Kidney tubule cell (primary cell): Measurements from ENCODE around the gene PRKRA.
"Not testable (repeated sequence)": the region's sequence is repeated elsewhere in the genome, so short reads cannot be mapped to it uniquely, and the experiment has no call there.

ENCODE experiments used
- DNase-seq: peaks from one replicate; pipeline ENCODE4 v3.0.0-alpha.2; 2018; ENCODE audit warnings: low spot score

The PRKRA gene

DNA sequence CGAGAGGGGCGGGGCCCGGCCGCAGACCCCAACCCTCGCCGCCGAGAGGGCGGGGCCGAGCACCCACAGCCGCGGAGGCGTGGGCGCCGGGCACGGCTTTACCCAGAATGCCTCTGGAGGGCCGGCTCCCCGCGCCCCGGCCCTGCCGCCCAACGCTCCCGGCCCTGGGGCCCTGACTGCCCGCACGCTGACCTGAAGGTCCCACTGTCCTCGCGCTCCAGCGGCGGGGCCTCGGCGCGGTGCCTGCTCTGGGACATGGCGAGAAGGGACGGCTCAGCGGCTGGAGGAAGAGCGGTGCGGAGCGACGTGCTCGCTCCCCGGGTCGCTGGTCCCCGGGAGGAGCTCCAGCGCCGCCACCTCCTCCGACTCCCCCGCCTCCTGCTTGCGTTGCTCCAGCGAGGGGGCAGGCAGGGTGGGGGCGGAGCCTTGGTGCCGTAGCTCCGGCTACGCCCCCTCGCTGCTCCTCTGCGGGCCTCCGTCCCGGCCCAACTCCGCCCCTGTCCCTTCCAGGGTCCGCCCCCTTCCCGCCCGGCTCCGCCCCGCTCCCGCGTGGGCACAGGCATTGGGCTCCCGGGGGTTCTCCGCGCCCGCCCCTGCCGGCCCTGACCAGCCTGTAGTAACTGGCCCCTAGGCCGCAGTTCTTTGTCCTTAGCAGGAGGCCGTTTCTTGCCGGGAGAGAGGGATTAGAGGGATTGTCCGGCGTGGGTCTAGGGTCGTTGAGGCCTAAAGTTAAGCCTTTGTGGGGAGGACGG is at the start of gene PRKRA, which contains the start of gene PJVK:
Gene PRKRA, minus strand, starts transcription at position 402 of the 752 bp plus-strand sequence. Its CDS starts 145 bp downstream, at position 257.
Gene PJVK, plus strand, starts transcription at position 605 of the 752 bp plus-strand sequence. CDS start 2,032 bp downstream, outside the sequence.
- DNase-seq = peak; percentile 98

DNA sequence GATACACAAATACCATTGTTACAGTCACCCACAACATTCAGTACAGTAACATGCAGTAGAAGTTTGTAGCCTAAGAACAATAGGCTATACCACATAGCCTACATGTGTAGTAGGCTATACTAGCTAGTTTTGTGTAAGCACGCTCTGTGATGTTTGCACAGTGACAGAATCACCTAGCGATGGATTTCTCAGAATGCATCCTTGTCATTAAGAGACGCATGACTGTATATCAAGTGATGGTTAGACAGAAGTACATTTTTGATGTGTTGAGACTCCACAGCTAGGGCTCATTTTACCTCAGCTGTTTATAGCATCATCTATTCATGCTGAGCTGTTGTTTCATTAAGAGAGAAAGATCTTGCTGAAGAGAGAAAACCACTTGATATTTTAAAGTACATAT is 48.7 kb upstream of the PRKRA start:
- no peak for DNase-seq

DNA sequence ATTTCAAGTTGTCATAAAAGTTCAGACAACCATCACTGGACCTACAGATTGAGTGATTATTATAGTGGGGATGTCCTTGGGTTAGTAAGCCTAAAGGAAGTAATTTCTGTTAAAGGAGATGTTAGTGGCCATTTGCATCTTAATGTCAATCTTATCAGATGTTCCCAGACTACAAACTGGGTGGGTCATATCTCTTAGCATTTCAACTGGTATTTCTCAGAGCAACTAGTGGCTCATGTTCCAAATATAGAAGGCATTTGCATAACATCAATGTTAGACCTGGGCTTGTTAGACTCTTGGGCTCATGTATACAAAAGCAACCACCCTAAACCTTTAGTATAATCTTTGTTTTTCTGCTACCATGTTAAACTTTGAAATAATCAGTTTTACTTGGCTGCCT is 47.2 kb upstream of the PRKRA start:
- no peak for DNase-seq

DNA sequence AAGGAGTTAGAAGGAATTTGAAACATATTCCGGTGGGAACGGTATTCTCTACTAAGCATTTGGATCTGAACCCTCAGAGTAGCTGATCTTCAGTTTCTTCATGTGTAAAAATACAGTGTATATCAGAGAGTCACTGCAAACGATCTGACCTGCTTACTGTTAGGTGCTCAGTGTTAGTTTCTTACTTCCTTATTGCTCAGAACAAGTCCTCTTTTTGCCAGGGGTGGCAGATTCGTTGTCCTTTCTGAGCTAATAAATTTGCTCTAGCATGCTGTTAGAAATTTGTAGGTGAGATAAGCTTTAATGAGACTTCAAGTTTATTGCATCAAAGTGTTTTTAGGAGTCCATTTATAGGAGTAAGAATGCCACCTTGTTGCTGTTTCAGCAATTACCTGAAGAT is 45.1 kb upstream of the PRKRA start:
- DNase-seq = no peak

DNA sequence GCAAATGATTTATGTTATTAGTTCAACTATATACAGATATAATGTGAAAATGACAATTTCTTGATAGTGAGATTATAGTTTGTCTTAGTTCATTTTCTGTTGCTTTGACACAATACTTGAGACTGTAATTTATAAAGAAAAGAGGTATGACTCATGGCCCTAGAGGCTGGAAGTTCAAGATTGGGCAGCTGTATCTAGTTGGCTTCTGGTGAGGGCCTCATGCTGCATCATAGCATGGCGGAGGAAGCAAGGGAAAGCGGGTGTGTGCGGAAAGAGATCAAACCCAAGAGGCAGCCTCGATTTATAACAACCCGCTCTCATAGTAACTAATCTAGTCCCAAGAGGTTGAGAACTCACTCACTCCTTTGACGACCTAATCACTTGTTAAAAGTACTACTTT is 40.6 kb upstream of the PRKRA start:
- DNase-seq = no peak

DNA sequence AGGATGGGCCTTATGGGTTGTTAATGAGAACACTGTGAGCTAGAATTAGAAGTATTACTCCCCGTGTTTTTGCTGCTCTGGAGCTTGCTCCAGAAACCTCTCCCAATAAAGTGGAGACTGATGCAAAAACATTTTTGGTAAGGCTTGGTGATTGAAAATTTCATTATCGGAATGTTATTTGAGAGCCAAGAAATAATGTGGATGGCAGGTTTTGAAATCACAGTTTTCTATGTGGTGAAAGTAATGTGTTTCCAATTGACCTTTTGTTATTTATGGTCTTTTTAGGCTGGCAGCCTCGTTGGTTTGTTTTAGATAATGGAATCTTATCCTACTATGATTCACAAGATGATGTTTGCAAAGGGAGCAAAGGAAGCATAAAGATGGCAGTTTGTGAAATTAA is 34.4 kb upstream of the PRKRA start:
- DNase-seq = no peak

DNA sequence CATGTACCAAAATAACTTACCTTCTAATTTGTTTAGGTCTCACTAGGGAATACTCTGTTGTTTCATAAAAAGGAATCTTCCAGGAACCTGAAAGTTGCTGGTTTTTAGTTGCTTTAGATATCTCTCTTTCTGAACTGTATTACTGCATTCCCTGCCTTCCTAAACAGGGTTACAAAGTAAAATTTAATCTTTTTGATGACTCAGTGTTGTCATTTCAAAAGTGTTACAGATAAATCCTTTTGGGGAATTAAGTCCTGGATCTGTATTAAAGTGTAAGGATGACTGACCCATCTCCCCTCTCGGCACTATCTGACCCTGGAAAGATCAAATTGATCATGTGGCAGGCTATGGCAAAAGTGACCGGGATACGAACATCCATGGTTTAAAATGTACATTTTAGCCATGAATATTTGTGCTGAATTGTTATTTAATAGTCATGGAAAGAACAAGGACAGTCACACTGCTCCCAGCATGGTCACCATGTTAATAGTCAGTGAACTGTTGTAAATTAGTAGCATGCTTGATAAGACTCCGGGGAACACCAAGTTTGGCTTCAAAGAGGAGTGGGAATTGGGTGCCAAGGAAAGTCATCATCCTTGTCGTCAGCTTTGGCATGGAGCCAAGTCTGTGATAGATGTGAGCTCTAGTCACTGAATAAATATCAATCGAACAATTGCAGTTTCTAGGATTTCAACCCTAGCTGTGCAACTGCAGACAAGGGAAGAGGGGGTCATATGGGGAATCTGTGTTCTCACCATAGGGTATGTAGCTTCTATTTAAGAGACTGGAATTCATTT is 33.5 kb upstream of the PRKRA start:
- peak; percentile 68 for DNase-seq

- peak; percentile 48 for DNase-seq
Observed at GRCh38 chr2:178482437-178482836, 31.5 kb upstream of the PRKRA start.

- DNase-seq = peak; percentile 97
Observed at GRCh38 chr2:178480227-178481181, 29.5 kb upstream of the PRKRA start, which contains the start of gene PLEKHA3. Gene PLEKHA3, plus strand, starts transcription at chr2:178480457. Its CDS starts 413 bp downstream, at chr2:178480870.

GRCh38 chr2:178479758-178480226 is 28.8 kb upstream of the PRKRA start:
- DNase-seq = no peak

GRCh38 chr2:178479275-178479616 is 28.3 kb upstream of the PRKRA start:
- no peak for DNase-seq

DNA sequence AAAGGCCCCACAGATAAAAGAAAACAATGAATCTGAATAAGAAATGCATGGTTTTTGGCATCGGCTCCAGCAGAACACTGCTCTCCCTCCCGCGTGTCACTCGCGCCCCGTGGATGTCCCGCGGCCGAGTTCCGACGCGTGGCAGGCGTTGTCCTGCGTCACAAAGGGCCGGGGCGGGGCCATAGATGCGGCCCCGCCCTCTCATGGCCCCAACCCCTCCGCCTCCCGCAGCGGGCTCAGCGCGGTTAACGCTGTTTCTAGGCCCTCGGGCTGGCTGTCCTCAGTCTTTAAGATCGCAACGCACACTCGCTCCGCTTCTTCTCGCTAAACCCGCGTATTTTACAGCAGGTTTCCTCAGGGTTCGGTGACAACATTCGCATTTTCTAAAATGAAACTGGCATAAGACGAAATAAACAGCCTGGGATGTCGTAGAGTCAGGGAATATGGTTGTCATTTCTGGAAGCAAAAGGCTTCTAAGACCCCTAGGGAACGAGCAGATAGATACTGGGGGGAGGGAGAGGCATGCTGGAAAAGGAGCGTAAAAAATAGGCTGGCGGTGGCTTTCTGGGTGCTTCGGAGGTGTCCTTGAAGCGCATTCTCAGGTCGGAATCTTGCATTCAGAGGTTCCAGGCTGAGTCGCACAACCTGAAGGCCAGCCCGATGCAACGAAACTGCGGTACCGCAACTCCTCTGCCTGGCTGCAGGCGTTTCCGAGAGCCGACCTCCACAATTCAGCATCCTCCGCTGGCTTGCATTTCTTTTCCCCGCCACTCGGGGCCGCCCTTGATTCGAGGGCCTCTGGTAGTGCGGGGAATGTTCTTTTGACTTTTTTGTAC is 27.7 kb upstream of the PRKRA start, which contains the start of gene FKBP7:
Gene FKBP7, minus strand, starts transcription at position 162 of the 836 bp plus-strand sequence. Its CDS starts 101 bp downstream, at position 61.
- DNase-seq = peak; percentile 82

GRCh38 chr2:178478130-178478438 is 27.1 kb upstream of the PRKRA start:
- DNase-seq = peak; percentile 31

GRCh38 chr2:178477443-178478129 is 26.6 kb upstream of the PRKRA start:
- DNase-seq = no peak

DNA sequence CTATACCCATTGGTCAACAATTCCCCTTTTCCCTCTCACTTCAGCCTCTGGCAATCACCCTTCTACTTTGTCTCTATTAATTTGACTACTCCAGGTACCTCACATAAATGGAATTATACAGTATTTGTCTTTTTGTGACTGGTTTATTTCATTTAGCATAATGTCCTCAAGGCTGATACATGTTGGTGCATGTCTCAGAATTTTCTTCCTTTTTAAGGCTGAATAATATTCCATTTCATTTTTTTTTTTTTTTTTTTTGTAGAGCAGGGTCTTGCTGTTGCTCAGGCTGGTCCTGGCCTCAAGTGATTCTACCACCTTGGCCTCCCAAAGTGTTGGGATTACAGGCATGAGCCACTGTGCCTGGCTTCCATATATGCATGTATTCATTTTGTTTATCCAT is 25.5 kb upstream of the PRKRA start:
- no peak for DNase-seq

- DNase-seq = no peak
Observed at GRCh38 chr2:178474560-178474959, 23.6 kb upstream of the PRKRA start.

- peak; percentile 48 for DNase-seq
Observed at GRCh38 chr2:178473931-178474330, 23.0 kb upstream of the PRKRA start.

- no peak for DNase-seq
Observed at GRCh38 chr2:178473373-178473772, 22.4 kb upstream of the PRKRA start.

GRCh38 chr2:178471313-178471712 is 20.3 kb upstream of the PRKRA start:
- DNase-seq = not testable (repeated sequence)

DNA sequence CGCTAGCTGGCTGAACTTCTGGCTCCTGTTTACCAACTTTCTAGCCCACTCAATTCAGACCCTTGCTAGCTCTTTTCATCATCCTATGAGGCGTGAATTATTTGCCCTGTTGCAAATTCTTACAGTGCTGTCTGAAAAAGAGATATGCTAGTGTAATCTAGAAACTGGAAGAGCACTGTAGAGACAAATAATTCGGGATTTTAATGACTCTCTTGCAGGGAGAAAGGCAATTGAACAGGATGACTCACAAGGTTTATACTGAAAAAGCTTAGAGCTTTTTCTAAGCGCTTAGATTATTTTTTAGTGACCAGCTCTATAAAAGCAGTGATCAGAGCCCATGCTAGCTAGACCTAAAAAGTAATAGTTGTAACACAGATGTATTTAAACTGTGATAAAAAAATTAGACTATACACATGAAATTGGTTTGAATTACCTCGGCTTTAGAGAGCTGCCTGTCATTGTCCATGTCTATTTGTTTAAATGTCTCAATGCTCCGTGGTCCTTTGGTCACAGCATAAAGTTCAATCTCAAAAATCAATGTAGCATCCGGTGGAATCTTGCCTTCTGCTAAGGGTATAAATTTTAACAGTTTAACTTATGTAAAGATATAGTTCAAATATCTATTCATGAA is 18.4 kb upstream of the PRKRA start:
- DNase-seq = no peak
